ENCODE results near the gene NR3C1.
"Not testable (repeated sequence)": the region's sequence is repeated elsewhere in the genome, so short reads cannot be mapped to it uniquely, and the experiment has no call there.

The NR3C1 gene

GRCh38 chr5:143340891-143341685 lies 62.4 kb downstream of the NR3C1 start:
- DNase-seq (ENCODE audit: low spot score): no peak
- no peak for TF ChIP-seq CTCF (IDR thresholded peaks at IDR 0.05; ENCODE audit: extremely low read depth, missing control alignments)

GRCh38 chr5:143338658-143339366 lies 64.7 kb downstream of the NR3C1 start:
- DNase-seq (ENCODE audit: low spot score): no peak
- TF ChIP-seq CTCF (IDR thresholded peaks at IDR 0.05; ENCODE audit: extremely low read depth, missing control alignments): no peak

- DNase-seq (ENCODE audit: low spot score): no peak
- no peak for TF ChIP-seq CTCF (IDR thresholded peaks at IDR 0.05; ENCODE audit: extremely low read depth, missing control alignments)
Observed at GRCh38 chr5:143337946-143338345, 65.5 kb downstream of the NR3C1 start.

GRCh38 chr5:143336485-143336884 lies 67.0 kb downstream of the NR3C1 start:
- no peak for TF ChIP-seq CTCF (IDR thresholded peaks at IDR 0.05; ENCODE audit: extremely low read depth, missing control alignments)
- no peak for DNase-seq (ENCODE audit: low spot score)

GRCh38 chr5:143334903-143335302 lies 68.6 kb downstream of the NR3C1 start:
- DNase-seq (ENCODE audit: low spot score): no peak
- TF ChIP-seq CTCF (IDR thresholded peaks at IDR 0.05; ENCODE audit: extremely low read depth, missing control alignments): no peak

GRCh38 chr5:143334380-143334779 lies 69.1 kb downstream of the NR3C1 start:
- not testable (repeated sequence) for DNase-seq (ENCODE audit: low spot score)

- no peak for TF ChIP-seq CTCF (IDR thresholded peaks at IDR 0.05; ENCODE audit: extremely low read depth, missing control alignments)
Observed at GRCh38 chr5:143331956-143332355, 71.5 kb downstream of the NR3C1 start.

More at GRCh38 chr5:143331956-143332355, 71.5 kb downstream of the NR3C1 start:
- DNase-seq (ENCODE audit: low spot score): no peak
